ENCODE results near the gene FUOM.

DNA sequence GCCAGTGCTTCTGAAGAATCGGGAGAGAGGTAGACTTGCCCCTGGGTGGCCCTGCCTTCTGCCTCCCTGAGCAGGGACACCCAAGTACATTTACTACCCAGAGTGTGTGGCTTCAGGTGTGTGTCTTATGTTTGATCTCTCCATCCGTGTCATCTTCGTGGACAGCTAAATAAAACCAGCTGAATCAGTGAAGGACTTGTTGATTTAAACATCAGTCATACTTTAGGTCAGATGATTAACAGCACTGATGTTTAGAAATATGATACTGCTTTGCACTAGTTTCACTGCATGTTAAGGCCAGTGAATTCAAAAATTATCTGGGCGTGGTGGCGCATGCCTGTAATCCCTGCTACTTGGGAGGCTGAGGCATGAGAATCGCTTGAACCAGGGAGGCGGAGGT, 40.1 kb upstream of the FUOM start:
- TF ChIP-seq, protein P1, sequence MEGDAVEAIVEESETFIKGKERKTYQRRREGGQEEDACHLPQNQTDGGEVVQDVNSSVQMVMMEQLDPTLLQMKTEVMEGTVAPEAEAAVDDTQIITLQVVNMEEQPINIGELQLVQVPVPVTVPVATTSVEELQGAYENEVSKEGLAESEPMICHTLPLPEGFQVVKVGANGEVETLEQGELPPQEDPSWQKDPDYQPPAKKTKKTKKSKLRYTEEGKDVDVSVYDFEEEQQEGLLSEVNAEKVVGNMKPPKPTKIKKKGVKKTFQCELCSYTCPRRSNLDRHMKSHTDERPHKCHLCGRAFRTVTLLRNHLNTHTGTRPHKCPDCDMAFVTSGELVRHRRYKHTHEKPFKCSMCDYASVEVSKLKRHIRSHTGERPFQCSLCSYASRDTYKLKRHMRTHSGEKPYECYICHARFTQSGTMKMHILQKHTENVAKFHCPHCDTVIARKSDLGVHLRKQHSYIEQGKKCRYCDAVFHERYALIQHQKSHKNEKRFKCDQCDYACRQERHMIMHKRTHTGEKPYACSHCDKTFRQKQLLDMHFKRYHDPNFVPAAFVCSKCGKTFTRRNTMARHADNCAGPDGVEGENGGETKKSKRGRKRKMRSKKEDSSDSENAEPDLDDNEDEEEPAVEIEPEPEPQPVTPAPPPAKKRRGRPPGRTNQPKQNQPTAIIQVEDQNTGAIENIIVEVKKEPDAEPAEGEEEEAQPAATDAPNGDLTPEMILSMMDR (IDR thresholded peaks at IDR 0.05) = no peak
- no peak for TF ChIP-seq POLR2A (IDR thresholded peaks at IDR 0.05)

All from body of pancreas (tissue), 4 donors.